Eye (tissue), 1 donor: ENCODE data around the gene DENND5B.
"Not testable (repeated sequence)": the region's sequence is repeated elsewhere in the genome, so short reads cannot be mapped to it uniquely, and the experiment has no call there.

Experiments used
- DNase-seq: peaks from one replicate; pipeline ENCODE4 v3.0.0-alpha.2; 2015

The DENND5B gene

DNA sequence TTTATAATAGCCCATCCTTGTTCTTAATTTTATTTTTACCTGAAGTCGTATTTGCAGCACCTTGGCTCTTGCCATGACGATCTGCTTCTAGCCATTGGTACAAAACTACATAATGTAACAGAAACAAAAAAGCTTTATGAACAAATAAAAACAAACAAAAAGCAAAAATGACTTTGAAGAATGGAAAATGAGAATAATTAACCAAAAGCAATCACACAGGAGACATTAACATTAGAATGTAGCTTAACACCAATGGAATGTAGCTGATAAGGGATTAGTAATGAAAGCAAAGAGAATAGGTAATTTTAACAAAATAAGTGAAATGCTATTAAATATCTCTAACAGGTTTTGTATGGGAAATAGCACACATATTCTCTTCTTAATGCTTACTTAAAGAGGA lies 91.4 kb downstream of the DENND5B start:
- no peak for DNase-seq

DNA sequence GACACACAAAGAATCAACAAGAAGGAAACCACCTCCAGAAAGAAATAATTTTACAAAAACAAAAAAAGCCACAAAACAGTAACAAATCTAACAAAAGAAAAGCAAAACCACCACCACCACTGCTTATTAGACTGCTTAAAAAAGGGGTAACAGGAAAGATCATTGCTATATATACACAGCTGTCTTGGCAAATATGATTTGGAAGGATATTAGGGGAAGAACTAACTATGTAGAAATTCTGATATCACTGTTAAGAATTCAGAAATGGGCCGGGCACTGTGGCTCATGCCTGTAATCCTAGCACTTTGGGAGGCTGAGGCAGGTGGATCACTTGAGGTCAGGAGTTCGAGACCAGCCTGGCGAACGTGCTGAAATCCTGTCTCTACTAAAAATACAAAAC lies 92.5 kb downstream of the DENND5B start:
- no peak for DNase-seq

DNA sequence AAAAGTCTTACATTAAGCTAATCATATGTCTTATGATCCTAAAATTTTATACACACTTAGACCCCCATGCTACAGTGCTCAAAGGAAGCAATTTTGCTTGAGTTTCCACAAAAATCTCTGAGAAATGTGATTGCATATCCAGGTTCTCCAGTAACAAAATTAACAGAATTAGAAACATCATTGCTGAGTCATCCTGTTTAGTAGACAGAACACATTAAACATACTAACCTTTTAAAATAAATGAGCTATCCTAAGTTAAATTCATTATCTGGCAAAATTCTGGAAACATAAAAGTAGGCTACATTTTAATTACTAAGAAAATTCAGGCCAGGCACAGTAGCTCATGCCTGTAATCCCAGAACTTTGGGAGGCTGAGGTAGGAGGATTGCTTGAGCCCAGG lies 94.7 kb downstream of the DENND5B start:
- no peak for DNase-seq

DNA sequence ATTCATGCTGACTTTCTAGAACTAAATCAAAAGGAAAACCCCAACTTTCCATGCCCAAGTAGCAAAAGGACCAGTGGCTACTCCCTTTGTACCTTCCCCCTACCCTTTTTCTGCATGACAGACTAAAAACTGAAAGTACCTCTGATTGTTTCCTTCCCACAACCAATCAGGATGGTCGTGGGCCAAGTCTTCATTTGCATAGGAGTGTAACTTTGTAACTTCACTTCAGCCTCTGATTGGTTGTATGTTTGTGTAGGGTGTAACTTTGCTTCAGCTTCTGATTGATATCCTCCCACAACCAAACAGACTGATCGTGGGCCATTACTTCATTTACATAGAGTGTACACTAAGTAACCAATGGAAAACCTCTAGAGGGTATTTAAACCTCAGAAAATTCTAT lies 96.5 kb downstream of the DENND5B start:
- DNase-seq = no peak

DNA sequence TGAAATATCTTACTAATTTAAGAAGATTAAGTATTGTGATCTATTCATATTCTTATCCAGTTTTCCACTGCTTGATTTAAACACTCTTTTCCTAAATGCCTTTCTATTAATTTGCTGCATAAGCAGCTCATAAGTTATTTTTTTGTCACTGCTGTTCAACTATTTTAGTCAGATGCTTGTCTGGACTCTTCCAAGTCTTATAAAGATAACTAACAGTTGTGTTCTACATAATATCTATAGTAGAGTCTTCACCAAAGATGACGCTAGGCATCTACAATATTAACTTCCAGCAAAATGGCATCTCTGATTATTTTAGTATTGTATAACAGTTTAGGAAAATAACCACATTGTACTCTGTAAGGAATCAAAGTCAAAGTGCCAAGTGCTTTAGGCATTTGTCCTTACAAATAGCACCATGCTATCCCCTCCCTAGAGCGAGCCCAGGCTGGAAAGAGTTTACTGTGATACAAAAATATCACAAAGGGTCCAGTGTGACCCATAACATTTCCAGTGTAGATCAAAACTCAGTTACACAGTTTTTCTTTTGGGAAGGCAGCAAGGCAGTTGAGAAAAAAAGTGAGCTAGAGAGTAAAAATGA lies 98.2 kb downstream of the DENND5B start:
- no peak for DNase-seq

DNA sequence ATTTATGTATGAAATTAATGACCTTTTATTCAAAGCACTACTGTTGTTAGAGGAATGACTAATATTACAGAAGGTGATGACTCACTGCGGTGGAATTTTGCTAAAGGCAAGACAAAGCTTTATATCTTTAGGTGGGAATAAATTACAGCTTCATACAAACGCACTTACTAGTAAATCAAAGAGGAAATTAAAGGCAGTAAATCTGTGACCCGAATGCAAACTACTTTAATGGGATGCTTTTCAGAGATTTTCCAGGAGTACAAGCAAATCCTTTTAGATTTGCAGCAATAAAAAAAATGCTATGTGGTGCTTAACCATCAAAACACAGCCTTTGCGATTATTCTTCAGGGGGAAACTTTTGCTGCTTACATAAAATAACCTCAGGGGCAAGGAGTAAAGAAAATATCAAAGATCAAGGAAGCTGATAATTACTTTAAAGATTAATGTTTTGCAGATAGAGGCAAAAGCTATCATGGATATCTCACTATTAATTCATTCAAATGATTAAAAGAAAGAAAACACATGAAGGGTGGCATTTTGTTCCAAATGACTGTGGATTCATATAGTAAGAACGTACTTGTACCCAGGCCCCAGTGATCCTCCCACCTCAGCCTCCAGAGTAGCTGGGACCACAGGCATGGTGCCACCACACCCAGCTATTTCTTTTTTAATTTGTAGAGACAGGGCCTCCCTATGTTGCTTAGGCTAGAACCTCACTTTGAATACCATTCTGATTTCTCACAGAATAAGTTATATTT lies 98.9 kb downstream of the DENND5B start:
- peak; percentile 35 for DNase-seq

DNA sequence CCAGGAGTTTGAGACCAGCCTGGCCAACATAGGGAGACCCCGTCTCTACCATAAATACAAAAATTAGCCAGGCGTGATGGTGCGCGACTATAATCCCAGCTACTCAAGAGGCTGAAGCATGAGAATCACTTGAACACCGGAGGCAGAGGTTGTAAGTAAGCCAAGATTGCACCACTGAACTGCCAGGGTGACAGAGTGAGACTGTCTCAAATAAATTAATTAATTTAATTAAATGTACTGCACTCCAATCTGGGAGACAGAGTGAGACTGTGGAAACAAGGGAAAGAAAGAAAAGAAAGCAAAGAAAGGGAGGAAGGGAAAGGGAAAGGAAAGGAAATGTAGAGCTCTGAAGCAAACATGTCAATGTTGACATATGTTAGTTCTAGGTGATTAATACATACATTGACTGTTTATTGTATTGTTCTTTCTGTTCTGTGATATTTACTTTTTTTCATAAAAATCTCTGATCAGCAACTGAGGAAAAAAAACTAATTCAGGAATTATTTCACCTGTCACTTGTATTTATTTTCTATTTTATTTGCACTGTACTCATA lies 99.6 kb downstream of the DENND5B start:
- no peak for DNase-seq

DNA sequence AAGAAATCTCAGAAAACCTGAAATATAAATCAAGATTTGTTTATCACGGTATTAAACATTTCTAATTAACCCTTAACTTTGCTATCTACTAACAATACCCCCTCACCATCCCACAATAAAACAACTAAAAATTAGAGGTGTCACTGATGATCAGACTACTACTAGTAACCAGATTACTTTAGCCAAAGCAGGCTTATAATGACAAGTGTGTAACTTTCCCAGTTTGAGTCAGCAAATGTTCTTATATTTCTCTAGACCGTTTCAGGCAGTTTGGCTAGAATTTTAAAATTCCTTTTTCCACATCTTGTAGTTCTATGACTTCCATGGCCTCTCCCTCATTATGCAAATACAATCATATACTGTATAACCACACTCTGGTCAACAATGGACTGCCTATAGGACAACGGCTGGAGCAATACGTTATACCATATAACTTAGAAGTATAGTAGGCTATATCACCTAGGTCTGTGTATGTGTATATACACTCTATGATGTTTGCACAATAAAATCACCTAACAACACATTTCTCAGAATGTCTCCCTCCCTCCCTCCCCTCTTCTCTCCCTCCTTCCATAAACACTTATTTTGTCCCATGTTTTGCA lies 102.1 kb downstream of the DENND5B start:
- DNase-seq = no peak

DNA sequence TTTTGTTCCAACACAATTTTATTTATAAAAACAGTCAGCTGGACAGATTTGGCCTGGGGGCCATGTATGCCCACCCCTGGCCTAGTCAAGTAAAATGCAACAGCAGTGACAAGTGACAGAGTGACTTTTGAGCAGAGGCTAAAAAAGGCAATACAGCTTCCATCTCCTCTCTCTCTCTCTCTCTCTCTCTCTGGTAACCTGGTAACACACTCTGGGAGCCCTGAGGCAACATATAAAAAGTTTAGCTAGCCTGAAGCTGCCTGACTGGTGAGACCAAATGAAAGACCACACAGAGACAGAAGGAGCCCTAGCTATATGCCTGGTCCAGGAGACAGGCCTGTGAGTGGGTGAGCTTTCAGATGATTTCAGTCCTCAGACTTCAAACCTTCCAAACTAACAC lies 105.4 kb downstream of the DENND5B start:
- DNase-seq = no peak

DNA sequence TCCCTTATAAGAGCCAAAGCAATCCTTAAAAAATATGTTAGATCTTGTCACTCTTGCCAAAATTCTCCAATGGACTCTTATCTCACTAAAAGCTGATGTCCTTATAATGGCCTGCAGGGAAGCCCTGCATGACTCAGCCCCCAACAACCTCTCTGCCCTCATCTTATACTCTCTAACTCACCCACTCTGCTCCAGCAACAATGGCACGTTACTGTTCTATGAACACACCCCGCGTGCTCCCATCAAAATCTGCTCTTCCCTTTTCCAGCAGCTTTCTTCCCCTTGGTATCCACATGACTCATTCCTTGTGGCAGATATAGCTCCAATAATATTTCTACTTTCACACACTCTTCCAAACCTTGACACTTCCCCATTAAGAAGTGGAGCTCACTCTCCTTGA lies 108.1 kb downstream of the DENND5B start:
- no peak for DNase-seq

DNA sequence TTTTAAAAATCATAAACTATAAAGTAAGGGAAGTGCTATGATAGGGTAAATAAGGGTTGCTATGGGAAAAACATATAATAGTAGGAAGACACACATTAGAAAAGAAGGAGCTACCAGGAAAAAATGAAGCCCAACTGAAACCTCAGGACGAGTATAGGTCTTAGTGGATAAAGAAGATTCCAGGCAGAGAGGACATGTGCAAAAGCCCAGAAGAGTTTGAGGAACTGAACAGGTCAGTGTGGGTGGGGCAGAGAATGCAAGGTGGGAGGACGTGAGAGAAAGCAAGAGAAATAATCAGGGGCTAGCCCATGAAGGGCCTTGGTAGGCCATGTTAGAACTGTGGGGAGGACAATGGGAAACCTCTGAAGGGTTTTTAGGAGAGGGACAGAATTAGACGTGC lies 109.5 kb downstream of the DENND5B start:
- DNase-seq = no peak

DNA sequence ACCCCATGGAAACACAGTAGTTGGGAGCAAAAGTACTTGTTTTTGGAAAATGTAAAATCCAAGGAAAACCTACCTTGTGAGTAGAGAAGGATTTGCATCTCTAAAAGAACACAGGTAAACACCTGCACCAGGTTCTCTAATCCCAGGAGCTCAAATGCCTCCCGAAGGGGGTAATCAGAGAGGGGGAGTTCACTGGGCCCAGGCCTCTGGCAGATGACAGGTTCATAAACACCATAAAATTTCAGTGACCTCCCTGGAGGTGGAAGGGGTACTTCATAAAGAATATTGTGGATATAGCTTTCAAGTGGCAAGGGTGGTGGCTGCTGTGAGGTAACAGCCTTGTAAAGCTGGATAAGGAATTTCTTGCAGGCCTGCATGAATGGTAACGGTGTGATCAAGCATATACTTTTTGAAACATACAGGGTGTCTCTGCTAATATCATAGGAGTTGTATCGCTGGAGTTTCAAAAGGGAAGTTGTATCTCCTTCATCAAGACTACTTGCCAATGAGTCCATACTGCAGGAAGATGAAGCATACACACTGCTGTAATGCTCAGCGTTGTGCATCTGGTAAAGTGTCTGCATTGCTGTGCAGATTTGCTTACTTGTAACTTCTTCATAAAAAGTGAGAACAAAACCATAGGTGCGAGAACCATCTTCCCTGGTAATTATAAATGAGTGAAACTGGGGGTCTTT lies 111.3 kb downstream of the DENND5B start:
- no peak for DNase-seq

DNA sequence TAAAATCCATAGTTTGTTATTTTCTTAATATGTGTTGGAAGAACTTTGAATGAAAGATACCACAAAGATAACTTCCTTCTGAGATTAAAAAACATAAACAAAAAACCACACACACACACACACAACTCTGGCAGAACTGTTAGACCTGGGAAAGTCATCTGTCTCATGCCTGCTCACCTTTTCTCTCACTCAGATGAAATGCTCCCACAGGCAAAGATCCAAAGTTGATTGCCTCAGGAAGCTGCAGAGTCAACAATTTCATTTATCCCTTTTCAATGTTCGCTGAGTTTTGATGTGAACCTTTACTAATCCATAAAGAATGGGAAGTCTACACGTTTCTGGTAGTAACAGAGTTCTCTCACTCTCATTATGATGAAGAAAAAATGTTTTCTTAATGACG lies 112.0 kb downstream of the DENND5B start:
- no peak for DNase-seq

DNA sequence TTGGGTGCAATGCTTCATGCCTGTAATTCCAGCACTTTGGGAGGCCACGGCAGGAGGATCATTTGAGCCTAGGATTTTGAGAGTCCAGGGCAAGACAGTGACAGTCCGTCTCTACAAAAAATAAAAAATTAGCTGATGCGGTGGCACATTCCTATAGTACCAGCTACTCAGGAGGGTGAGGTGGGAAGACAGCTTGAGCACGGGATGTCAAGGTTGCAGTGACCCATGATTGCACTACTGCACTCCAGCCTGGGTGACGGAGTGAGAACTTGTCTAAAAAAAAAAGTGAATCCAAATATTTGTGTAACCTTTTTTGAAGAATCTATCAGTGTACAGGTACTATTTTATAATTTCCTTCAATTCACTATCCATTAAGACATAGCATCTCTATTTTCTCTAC lies 112.5 kb downstream of the DENND5B start:
- DNase-seq = no peak

DNA sequence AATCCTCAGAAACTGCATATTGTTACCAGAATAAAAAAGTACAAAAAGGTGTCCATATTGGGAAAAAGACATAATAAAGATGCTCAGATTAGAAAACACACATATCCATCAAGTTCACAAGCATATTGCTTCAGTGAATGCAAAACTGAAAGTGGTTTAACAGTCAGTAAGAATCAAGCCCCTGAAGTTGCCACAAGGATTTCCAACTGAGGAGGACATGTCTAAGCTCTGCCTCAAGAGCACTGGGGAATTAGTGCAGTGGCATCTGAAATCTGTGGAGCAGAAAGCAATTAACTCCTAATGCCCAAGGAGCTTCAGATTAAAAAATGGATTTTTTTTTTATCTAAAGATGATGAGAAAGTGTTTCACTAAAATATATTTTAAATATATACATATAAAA lies 113.2 kb downstream of the DENND5B start:
- peak; percentile 21 for DNase-seq

DNA sequence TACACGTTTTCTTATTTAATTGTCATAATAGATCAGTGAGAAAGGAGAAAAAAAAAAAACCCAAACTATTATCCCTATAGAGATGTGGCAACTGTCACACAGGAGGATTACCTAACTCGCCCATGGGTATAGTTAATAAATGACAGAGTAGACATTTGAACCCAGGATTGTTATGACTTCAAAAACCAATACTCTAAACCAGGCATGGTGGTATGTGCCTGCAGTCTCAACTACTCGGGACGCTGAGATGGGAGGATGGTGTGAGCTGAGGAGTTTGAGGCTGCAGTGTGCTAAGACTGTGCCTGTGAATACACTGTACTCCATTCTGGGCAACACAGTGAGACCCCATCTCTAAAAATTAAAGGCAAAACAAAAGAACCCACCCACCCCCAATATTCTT lies 114.5 kb downstream of the DENND5B start:
- DNase-seq = no peak

DNA sequence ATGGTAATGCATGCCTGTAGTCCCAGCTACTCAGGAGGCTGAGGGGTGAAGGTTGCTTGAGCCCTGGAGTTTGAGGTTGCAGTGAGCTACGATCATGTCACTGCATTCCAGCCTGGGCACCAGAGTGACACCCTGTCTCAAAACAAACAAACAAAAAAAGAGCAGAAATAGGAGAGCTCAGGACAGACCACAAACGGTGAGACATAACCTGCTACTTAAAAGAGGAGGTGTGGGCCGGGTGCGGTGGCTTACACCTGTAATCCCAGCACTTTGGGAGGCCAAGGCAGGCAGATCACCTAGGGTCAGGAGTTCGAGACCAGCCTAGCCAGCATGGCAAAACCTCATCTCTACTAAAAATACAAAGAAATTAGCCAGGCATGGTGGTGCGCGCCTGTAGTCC lies 115.3 kb downstream of the DENND5B start:
- DNase-seq = not testable (repeated sequence)

DNA sequence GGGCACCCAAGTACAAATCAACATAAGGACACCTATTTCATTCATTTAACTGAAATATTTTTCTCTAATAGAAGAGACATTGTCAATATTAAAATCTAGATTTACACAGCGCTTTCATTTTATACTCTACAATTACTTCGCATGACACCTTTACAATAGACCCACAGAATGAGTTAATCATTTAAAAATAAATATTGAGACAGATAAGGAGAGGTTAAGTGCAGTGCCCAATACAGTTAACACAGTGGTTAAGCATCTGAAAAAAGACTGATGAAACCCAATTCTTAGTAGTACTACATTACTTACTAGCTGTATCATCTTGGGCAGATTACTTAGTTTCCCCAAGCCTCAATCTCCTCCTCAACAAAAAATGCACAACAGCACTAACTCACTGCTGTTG lies 116.2 kb downstream of the DENND5B start:
- no peak for DNase-seq

DNA sequence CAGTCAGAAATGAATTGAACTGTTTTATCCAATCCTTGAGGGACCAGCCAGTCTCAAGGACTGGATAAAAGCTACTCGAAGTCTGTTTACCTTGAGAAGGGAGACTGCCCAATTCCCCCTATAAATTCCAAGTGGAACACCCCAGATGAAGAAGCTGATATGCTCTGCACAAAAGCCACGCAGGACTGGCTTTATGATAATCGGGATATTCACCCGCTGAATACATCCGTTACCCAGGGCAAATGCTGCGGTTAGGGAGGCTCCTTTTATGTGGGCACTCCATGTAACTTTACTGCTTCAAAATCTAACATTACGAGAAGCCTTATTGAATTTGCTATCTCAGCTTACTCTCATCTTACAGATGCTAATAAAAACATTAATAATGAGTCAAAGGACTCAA lies 119.1 kb downstream of the DENND5B start:
- no peak for DNase-seq

DNA sequence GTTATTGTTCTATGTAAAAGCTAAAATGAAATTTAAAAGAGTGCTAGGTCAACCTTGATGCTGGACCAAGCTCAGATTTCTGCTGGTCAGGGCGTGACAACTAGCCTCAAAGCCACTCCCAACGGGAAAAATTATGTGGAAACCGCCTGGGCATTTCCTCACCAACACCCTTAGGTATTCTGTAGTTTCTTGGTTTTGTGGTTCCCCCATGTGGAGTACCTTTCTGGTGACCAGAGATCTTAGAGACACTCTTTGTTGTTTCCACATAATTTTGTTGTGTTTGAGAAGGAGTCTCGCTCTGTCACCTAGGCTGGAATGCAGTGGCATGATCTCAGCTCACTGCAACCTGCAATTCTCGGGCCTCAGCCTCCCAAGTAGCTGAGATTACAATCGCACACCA lies 119.9 kb downstream of the DENND5B start:
- no peak for DNase-seq

DNA sequence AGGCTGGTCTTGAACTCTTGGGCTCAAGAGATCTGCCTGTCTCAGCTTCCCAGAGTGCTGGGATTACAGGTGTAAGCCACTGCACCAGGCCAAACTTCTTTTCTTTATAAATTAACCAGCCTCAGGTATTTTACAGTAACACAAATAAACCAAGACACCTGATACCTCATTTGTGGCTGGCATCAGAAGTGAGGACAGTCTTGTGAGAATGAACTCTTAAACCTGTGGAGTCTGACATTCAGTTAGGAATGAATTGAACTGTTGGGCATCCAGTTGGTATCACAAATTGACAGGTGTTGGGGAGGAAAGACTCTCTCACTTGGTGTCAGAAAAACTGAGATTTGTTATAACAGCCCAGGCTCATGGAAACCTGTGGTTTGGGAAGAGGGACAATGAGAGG lies 120.5 kb downstream of the DENND5B start:
- DNase-seq = no peak

DNA sequence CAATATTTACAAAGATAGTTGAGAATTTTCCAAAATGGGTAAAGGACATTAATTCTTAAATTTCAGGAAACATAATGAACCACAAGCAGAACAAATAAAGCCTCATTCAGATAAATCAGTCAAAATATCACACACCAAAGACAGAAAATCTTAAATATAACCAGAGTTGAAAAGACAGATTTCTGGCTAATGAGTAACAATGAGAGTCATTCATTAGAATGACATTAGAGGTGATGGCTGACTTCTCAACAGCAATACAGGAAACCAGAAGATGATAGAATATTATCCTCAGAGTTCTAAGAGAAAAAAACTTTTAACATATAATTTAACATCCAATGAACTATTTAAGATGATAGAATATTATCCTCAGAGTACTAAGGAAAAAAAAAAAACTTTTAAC lies 124.2 kb downstream of the DENND5B start:
- DNase-seq = no peak

DNA sequence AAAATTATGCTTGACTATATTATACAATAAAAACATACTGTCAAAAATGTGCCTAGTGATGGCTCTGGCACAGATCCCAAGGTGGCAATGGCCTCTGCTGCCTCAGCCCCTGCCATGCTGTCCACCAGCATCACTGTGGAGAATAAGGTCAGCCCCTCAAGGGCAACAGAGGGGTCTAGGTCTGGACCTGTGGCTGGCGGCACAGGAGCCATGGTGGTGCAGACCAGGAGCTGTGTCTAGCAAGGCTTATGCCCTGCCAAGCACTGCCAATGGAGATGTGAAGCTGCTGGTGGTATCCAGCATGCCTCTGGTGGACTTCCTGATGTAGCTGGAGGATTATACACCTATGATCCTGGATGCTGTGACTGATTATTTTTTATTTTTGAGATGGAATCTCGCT lies 125.9 kb downstream of the DENND5B start:
- DNase-seq = no peak

DNA sequence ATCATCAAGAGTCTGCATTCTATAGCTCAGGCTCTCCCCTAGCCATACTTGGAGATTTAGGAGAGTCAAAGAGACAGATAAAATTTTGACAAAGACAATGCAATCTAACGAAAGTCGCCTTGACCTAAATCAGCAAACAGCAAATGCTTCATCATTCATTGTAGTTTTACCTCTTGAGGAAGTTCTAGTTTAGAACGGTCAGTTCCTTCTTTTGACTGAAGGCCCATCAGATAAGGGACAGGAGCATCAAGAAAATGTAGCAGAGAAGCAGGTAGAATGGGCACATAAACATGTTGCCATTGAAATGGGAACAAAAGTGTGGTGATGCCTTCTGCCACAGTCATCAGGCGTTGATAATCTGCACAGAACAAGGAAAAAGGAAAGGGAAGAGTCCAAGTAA lies 130.9 kb downstream of the DENND5B start:
- no peak for DNase-seq
